DOHH2 (cell line): ENCODE measurements around the gene SLC38A11.
A peak's percentile ranks its signal among the peaks of the same experiment; 100 is the strongest.
"Not testable (repeated sequence)": the region's sequence is repeated elsewhere in the genome, so short reads cannot be mapped to it uniquely, and the experiment has no call there.

Source experiments
- H3F3A ChIP-seq: fragments of 200-600 bp; sonication (generic), shearing (Covaris generic); 2 replicates; pipeline ENCODE4 v1.6.0; 2016; ENCODE audit warnings: antibody characterized with exemption, mild to moderate bottlenecking; ENCODE audit not compliant: control insufficient read depth, insufficient read depth
- H3K27ac ChIP-seq: fragments of 200-600 bp; sonication (generic); 2 replicates; pipeline ENCODE4 v1.5.1; 2014; ENCODE audit warnings: low read depth, mild to moderate bottlenecking, low read length, moderate library complexity
- H3K27me3 ChIP-seq: fragments of 200-600 bp; sonication (generic); 2 replicates; pipeline ENCODE4 v1.6.1; 2014; ENCODE audit warnings: mild to moderate bottlenecking, low read length, mixed read lengths; ENCODE audit not compliant: control insufficient read depth
- H3K36me3 ChIP-seq: fragments of 200-600 bp; sonication (generic); 2 replicates; pipeline ENCODE4 v1.6.1; 2014; ENCODE audit warnings: mild to moderate bottlenecking, low read length, moderate library complexity, mixed read lengths; ENCODE audit not compliant: control insufficient read depth
- H3K4me1 ChIP-seq: fragments of 200-600 bp; sonication (generic); 2 replicates; pipeline ENCODE4 v1.6.1; 2014; ENCODE audit warnings: mild to moderate bottlenecking, low read length, mixed read lengths; ENCODE audit not compliant: control insufficient read depth
- H3K4me2 ChIP-seq: fragments of 200-600 bp; sonication (generic); 2 replicates; pipeline ENCODE4 v1.6.0; 2014; ENCODE audit warnings: mild to moderate bottlenecking, low read length, moderate library complexity
- H3K4me3 ChIP-seq: fragments of 200-600 bp; sonication (generic); 2 replicates; pipeline ENCODE4 v1.5.1; 2014; ENCODE audit warnings: mild to moderate bottlenecking, low read length, mixed read lengths
- H3K79me2 ChIP-seq: fragments of 200-600 bp; sonication (generic); 2 replicates; pipeline ENCODE4 v1.6.1; 2014; ENCODE audit warnings: mild to moderate bottlenecking, low read length, mixed read lengths; ENCODE audit not compliant: control insufficient read depth
- H3K9me2 ChIP-seq: fragments of 200-600 bp; sonication (generic); replicated peaks from 2 replicates; pipeline ENCODE4 v1.6.1; 2014; ENCODE audit warnings: mild to moderate bottlenecking, low read length, mixed read lengths; ENCODE audit not compliant: control insufficient read depth
- H3K9me3 ChIP-seq: fragments of 200-600 bp; sonication (generic); 2 replicates; pipeline ENCODE4 v1.6.1; 2014; ENCODE audit warnings: antibody characterized with exemption, low read length, mixed read lengths; ENCODE audit not compliant: control insufficient read depth, insufficient read depth
- H4K20me1 ChIP-seq: fragments of 200-600 bp; sonication (generic); 2 replicates; pipeline ENCODE4 v1.6.0; 2014; ENCODE audit warnings: low read depth, mild to moderate bottlenecking, antibody characterized with exemption, low read length, moderate library complexity; ENCODE audit not compliant: control insufficient read depth, insufficient read depth
- CTCF ChIP-seq: fragments of 200-600 bp; sonication (generic); IDR thresholded peaks from one replicate; pipeline ENCODE4 v1.5.1; 2014; ENCODE audit warnings: antibody characterized with exemption, mild to moderate bottlenecking, low read depth, low read length; ENCODE audit not compliant: poor library complexity, severe bottlenecking
- EZH2phosphoT487 ChIP-seq: fragments of 200-600 bp; sonication (generic); IDR thresholded peaks from 2 replicates; pipeline ENCODE4 v1.6.1; 2017; ENCODE audit warnings: borderline replicate concordance, mild to moderate bottlenecking, antibody characterized with exemption, low read length, moderate library complexity, mixed read lengths

Gene SLC38A11

DNA sequence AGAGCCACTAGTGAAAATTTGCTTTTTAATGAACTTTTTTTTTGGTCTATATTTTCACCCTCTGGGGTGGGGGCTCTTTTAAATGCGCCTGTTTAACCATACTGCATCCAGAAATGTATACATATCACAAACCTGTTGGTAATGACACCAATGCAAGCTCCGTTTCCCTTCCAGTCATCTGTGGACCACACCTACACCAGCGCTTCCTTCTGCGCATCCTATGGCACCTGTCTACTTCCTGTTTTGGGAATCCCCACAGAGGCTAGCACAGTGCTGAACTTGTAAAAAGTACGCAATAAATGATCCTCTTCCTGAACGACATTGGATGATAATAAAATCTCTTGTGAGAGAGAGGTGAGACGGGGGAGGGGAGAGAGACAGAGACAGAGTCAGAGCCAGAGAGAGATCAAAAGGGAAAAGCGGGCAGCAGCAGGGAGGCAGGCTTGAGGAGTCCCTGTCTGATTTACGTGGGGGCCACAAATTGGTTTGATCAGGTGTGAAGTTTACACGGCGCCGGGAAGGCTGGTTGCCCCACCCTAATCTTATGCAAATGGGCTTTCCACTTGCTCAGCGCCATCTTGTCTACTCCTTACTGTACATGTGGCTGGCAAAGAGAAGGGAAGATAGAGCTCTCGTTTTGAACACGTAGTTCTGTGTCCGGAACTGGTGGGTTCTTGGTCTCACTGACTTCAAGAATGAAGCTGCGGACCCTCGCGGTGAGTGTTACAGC, 38.1 kb upstream of the SLC38A11 start:
- Histone ChIP-seq H3K79me2 (no peaks in the 10 kb centered on the region), H3K4me2 (no peak overlapping the region), H3K9me3 (no peaks in the 10 kb centered on the region), H3F3A (no peaks in the 10 kb centered on the region), H3K9me2 (no peaks in the 10 kb centered on the region), H3K36me3 (no peaks in the 10 kb centered on the region), H3K27me3 (no peaks in the 10 kb centered on the region), H3K4me1 (peaks cover 4% of the 10 kb centered on the region), H4K20me1 (no peaks in the 10 kb centered on the region), H3K4me3 (no peak overlapping the region), H3K27ac (0 out of 2 replicates have a peak overlapping the region, but pooled peaks have one; percentile 29)
- no peak for TF ChIP-seq CTCF
- TF ChIP-seq EZH2phosphoT487 = no peak

DNA sequence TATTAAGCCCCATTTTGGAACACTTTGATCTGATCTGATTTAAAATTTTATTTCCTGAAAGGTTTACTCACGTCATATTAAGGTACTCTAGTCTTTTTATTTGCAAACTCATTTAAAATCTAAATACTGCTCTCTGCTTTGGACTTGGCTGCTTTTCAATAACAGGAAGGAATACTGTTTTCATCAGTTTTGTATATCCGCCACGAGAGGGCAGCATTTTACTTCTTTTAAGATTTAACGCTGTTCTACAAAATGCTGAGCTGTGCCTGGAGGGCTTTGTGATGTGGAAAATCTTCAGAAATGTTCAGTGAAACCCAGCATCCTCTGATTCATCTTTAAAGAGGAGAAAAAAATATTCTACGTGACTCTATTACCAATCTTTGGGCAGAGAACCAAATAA, 37.5 kb upstream of the SLC38A11 start:
- Histone ChIP-seq H3K36me3 (no peaks in the 10 kb centered on the region), H3K4me1 (peaks cover 4% of the 10 kb centered on the region), H3K4me2 (no peak overlapping the region), H3K27me3 (no peaks in the 10 kb centered on the region), H4K20me1 (no peaks in the 10 kb centered on the region), H3K9me2 (no peaks in the 10 kb centered on the region), H3K27ac (0 out of 2 replicates have a peak overlapping the region, but pooled peaks have one; percentile 29), H3F3A (no peaks in the 10 kb centered on the region), H3K9me3 (no peaks in the 10 kb centered on the region), H3K79me2 (no peaks in the 10 kb centered on the region), H3K4me3 (no peak overlapping the region)
- TF ChIP-seq CTCF (peak; percentile 55), EZH2phosphoT487 (no peak)

GRCh38 chr2:164992093-164992454, 36.7 kb upstream of the SLC38A11 start:
- H3K27me3 ChIP-seq, H3F3A ChIP-seq, H3K4me1 ChIP-seq, H3K9me3 ChIP-seq, H3K4me3 ChIP-seq, H3K36me3 ChIP-seq, H4K20me1 ChIP-seq, H3K79me2 ChIP-seq, H3K9me2 ChIP-seq: not testable (repeated sequence)
- Histone ChIP-seq H3K27ac (peak overlapping the region; percentile 46), H3K4me2 (peak overlapping the region; percentile 21; the same call in 1 of the 2 replicates)

- H3K36me3 ChIP-seq, H3K4me3 ChIP-seq, H3K9me2 ChIP-seq, H3K27me3 ChIP-seq, H3F3A ChIP-seq, H3K9me3 ChIP-seq, H3K79me2 ChIP-seq, H3K4me1 ChIP-seq, H4K20me1 ChIP-seq: not testable (repeated sequence)
- H3K4me2 ChIP-seq = peak overlapping the region; percentile 21; the same call in 1 of the 2 replicates
- H3K27ac ChIP-seq = peak overlapping the region; percentile 46; the same call in 1 of the 2 replicates
Observed at GRCh38 chr2:164991361-164992092, 36.2 kb upstream of the SLC38A11 start.

- not testable (repeated sequence) for H3K36me3 ChIP-seq, H3F3A ChIP-seq, H3K4me1 ChIP-seq, H3K79me2 ChIP-seq, H3K9me3 ChIP-seq, H3K27me3 ChIP-seq, H3K4me2 ChIP-seq, H3K9me2 ChIP-seq, H4K20me1 ChIP-seq, H3K4me3 ChIP-seq, H3K27ac ChIP-seq
Observed at GRCh38 chr2:164990953-164991352, 35.6 kb upstream of the SLC38A11 start.

- not testable (repeated sequence) for H3K36me3 ChIP-seq, H3K27ac ChIP-seq, H3K4me2 ChIP-seq, H3K27me3 ChIP-seq, H4K20me1 ChIP-seq, H3K9me2 ChIP-seq, H3K79me2 ChIP-seq, H3K4me3 ChIP-seq, H3F3A ChIP-seq, H3K4me1 ChIP-seq, H3K9me3 ChIP-seq
Observed at GRCh38 chr2:164988805-164989204, 33.5 kb upstream of the SLC38A11 start.
